ENCODE results near the gene RAI1. TPM values are rescaled to one million over a fixed set of nuclear protein-coding genes. Genes with fewer than 3 reads are reported as not detected.

Gene RAI1
- total RNA-seq, 1 donor from 2014 or later: 5.8 TPM

- DNase-seq (ENCODE audit: low read depth in 2 of 2): peak in 1 of 2 donors; percentile 21
Measured at GRCh38 chr17:17728550-17729251, 47.4 kb downstream of the RAI1 start.

DNA sequence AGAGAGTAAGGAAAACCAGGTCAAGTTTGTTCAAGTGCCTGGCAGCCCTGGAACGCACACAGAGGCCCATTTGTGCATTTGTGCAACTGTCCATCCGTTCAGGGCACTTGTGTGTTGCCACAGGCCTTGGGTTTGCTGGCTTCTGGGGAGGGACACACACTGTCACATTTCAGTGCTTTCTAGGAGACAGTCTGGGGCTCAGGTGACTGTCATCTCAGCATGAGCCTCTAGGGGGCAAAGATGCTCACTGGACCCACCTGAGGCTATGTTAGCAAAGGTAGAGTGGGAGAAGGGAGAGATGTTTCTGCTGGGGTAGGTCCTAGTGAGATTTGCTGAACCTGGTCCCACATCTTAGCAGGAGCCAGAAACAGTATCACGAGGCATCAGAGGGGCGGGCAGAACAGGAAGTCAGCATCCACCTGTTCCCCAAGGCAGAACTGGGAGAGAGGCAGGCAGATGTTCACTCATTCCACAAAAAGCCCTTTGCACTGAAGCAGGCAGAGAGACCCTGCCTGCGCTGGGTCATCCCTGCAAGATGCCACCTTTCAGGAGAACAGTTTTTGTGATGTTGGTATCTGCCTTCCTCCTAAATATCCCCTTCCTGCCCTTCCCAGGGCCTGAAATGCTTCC is 48.5 kb downstream of the RAI1 start:
- DNase-seq (ENCODE audit: low read depth in 2 of 2): peak; percentile 18 to 53

DNA sequence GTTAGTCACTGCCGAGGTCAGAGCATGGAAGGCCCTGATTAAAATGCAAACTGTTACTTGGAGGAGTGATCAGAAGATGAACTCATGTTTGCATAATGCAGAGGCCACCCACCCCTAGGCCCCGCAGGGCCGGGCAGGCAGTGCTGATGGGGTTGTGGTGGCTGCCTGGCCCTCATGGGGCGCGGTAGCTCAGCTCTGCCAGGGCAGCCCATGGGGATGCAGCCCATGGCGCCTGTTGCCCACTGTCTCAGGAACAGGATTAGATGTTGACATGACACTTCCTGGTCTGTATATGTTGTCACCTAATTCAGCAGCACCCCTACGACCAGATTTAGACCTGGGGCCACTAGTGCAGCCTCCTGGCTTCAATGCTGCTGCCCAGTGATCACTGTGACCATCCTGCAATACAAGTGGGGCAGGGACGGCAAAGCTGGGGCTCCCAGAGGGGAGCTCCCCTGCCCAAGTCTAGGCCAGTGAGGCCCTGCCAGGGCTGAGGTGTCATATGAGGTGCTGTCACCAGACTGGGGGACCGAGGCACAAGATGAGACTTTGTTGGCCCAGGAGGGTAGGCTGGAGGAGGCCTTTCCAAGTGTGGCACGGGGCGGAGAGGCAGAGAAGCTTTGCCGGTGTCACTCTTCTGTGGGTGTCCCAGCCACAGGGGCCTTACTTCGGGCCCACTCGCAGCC is 49.1 kb downstream of the RAI1 start:
- no peak for DNase-seq (ENCODE audit: low read depth in 2 of 2)

DNA sequence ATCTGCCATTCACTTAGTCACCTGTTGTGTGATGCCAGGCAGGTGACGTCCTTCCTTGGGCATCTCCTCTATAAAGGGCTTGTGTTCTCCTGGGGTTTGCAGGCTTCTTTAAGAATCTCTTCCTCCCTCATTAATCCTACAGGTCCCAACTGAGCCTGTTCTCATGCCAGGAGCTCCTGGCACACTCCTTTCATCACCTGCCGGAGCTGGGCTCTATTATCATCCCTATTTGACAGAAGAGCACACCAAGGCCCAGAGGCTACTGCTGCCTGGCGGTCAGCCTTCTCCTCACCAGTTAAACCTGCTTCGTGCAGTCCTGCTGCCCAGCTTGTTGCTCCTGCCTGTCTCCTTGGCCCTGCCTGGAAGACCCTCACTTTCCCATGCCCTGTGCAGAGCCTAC is 51.2 kb downstream of the RAI1 start:
- no peak for DNase-seq (ENCODE audit: low read depth in 2 of 2)

- peak in 1 of 2 donors; percentile 33 for DNase-seq (ENCODE audit: low read depth in 2 of 2)
Measured at GRCh38 chr17:17732892-17733670, 51.8 kb downstream of the RAI1 start.

DNA sequence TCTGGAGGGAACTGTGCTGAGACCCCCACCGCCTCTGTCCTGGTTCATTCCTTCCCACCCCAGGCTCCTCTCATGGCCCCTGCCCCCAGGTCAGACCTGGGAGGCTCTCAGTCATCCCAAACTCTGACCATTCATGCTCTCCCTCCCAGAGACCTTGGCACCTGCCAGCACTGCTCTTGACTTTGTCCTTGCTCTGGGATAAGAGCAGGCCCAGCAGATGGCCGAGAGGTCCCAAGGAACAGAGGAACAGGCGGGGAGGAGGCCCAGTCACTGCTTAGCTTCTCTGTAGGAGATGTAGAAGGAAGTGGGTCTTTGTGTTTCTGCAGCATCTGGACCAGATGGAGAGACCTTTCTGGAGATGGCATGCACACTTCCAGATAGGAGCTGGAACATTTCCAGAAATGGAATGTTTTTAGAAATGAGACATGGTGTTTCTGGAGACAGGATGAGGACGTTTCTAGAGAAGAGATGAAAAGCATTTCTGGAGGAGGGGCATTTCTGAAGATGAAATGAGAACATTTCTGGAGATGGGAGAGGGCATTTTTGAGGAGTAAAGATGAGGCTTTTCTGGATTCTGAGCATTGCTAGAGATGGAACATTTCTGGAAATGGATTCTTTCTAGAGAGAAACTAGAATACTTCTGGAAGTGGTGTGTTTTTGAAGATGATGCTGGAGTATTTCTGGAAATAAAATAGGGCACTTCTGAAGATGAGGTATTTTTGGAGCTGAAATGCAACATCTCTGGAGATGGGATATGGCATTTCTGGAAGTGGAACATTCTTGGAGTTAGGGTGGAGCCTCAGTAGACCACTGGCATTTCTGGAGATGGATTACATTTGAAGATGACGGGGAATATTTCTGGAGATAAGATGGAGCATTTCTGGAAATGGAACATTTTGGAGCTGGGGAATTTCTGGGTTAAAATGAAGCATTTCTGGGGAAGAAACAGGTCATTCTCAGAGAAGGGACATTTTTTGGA is 55.2 kb downstream of the RAI1 start:
- DNase-seq (ENCODE audit: low read depth in 2 of 2): peak in 1 of 2 donors; percentile 18

DNA sequence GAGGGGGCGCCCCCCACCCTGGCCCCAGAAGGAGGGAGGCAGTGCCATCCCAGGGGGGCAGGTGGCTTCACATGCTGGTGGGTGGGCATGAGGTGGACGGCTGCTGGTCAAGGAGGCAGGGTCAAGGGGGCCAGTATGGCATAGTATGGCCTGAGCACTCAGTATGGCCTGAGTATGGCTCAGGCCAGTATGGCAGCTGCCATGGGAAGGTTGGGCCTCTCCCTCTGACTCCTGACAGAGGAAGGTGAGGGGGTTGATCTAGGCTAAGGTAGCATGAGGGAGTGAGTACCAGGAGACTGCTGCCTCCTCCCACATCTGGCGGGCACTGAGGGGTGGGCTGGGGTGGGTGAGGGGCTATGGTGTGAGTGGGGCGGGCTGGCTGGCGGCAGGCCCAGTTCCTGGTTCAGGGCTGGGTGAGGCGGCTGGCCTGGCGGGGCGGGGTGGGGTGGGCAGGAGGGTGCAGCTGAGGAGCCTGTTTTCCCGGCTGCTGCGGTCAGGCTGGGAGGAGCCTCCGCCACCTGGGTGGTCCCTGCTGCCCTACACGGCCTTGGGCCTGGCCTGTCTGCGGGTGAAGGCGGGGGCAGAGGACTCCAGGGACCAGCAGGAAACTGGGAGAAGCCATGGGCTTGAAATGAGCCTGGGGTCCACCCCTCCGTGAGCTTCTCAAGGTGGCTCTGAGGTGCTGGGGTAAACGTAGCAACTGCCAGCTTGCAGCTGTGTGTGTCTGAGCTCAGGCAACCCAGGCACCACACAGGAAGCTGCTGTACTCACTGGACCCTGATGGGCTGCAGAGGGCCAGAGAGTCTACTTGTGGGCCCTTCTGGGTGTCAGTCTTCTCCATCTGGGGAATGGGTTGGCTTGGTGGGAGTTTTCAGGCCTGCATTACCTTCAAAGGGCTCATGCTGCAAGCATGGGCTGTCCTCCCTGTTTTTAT is 57.0 kb downstream of the RAI1 start:
- DNase-seq (ENCODE audit: low read depth in 2 of 2): peak in 1 of 2 donors; percentile 31

- DNase-seq (ENCODE audit: low read depth in 2 of 2): peak; percentile 40 to 53
Measured at GRCh38 chr17:17738901-17739300, 57.6 kb downstream of the RAI1 start.

DNA sequence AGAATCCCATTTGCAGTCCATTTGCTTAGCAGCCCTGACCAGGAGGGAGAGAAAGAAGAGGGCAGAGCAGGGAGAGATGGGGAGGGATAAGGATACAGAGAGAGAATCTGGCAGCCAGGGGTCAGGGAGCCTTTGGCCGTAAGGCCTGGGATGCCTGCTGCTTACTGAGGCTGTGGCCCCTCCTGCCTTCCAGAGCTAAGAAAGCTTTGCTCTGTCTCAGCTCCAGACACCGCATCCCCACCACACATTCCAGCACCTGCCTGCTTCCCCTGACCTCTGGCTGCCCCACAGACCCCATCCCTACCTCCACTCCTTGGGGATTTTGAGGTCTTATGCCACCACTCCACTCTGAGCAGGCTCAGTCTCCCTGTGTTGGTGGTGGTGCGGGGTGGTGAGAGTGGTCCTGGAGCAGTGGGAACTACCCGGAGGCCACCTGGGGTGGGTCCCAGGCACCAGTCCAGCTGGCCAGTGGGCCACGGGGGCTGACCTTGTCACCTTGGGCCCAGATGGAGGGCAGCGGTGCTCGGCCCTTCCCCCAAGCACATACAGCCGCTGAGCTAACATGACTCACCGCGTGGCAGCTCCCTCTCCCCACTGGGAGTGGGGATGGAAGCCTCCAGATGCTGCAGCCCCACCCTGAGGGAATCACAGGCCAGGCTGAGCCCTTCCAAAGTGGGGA is 58.3 kb downstream of the RAI1 start:
- DNase-seq (ENCODE audit: low read depth in 2 of 2): peak; percentile 42 to 61

DNA sequence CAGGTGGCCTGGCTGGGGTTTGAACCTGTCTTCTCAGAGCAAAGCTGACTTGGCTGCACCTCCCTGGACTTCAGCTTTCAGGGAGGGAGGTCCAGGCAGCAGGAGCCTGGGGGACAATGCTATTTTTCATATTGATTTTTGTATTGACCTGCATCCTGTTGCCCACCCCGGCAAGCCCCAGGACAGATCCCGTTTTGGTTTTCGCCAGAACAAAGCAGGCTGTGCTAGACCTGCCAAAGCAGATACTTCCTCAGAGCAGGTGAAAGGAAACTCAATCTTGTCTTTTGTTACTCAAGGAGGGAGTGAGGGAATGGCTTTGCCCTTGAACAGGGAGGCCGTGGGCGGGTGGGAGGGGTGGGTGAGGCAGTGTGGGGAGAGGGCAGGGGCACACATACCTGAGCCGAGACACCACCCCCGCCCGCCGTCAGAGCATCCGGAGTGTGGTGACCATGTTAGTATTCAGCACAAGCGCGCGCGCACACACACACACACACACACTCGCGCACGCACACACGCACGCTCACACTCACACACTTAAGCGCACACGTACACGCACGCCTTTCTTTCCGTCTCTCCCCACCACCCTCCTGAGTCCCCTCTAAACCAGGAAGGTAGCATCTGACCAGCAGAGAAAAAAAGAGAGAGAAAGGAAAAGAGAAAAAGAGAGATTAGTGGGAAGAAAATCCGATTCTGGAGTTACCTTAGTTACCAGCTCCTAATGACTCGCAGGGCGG is 59.5 kb downstream of the RAI1 start:
- no peak for DNase-seq (ENCODE audit: low read depth in 2 of 2)

DNA sequence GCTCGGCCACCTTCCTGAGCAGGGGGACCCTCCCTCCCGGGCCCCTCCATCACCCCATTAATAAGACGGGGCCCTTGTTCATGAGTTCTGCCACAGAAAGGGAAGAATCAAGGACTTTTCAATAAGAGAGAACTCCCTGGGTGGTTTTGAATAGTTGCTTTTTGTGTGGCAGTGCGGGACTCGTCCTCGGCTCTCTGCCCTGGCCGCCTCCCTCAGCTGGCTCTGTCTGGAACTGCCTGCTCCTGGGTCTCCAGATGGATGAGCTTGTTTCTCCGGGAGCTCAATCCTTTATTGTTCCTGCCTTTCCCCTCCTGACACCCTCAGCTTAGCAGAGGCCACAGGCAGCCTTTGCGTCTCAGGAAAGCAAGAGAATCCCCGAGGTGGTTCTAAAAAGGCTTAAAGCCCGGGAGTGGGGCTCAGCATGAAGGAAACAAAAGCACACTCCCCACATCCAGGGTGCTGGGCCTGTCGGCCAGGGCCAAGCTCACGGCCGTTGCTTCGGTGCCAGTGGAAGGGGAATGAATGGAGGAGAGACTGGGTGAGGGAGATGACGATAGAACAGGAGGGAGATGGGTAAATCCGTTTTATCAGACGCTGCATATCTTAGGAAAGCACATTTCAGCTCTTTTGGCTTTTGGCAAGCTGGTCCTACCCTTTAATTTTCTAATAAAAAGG is 60.2 kb downstream of the RAI1 start:
- peak in 1 of 2 donors; percentile 26 for DNase-seq (ENCODE audit: low read depth in 2 of 2)

GRCh38 chr17:17742133-17742621 is 60.9 kb downstream of the RAI1 start:
- DNase-seq (ENCODE audit: low read depth in 2 of 2): peak in 1 of 2 donors; percentile 71

- DNase-seq (ENCODE audit: low read depth in 2 of 2): no peak
Measured at GRCh38 chr17:17742688-17743390, 61.6 kb downstream of the RAI1 start.

DNA sequence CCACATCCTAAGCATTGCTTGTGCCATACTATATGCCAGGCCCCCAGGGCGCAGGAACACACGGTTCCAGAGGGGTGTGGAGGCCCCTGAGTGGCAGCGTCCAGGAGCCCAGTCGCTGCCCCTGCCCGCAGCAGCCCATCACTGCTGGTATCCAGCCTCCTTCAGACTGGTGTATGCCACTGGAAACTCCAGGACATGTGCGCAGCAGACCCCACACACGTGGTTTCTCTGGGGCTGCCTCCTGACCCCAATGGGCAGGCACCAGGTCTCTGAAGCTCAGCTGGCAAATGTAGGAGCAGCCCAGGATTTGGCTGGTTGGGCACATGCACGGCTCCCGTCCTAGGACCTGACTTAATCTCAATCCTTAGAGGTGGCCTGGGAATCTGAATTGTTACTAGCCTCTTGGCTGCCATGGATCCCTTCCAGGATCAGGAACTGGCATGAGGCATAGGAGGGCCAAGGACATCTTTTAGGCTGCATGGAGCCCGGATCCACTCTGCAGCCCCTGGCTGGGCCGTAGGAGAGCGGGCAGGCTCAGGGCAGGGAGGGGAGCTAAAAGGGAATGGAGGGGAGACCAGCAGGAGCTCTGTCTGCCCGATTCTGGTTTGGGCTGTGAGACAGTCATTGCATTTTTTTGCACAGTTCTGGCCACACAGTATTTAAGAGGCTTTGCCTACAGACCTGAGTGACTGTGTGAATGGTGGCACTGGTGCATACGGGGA is 62.3 kb downstream of the RAI1 start:
- no peak for DNase-seq (ENCODE audit: low read depth in 2 of 2)

DNA sequence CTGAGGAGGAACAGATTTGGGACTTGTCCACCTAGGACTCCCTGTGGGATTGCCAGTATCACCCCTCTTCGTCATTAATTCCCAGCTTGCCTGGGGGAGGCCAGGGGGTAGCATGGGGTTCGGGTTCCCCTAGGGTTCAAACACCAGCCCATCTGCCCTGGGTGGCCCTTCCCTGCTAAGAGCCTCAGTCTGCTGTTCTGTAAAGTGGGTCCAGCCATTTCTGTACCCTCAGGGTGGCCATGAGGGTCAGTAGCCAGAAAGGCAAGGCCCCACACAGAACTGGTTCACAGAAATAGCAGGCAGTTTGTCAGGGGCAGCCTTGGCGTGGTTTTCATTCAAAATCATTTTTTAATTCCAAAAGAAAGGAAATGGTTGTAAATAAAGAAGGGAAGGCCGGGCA is 62.9 kb downstream of the RAI1 start:
- no peak for DNase-seq (ENCODE audit: low read depth in 2 of 2)

All from lung microvascular endothelial cell (primary cell).